Raji (cell line): ENCODE measurements around the gene TBPL1.

Experiments
- POLR2A ChIP-seq: IDR thresholded peaks from 2 replicates; pipeline ENCODE4 v1.6.1; 2011; ENCODE audit warnings: low read depth, low read length, control low read depth; ENCODE audit not compliant: insufficient read depth

TBPL1 gene

GRCh38 chr6:133986942-133987341 lies 33.9 kb downstream of the TBPL1 start:
- no peak for TF ChIP-seq POLR2A

- no peak for TF ChIP-seq POLR2A
Observed at GRCh38 chr6:133989525-133989924, 36.5 kb downstream of the TBPL1 start.

- TF ChIP-seq POLR2A: no peak
Observed at GRCh38 chr6:133990321-133990720, 37.3 kb downstream of the TBPL1 start.

- TF ChIP-seq POLR2A: no peak
Observed at GRCh38 chr6:133991096-133991593, 38.1 kb downstream of the TBPL1 start.

- no peak for TF ChIP-seq POLR2A
Observed at GRCh38 chr6:133992992-133993680, 40.1 kb downstream of the TBPL1 start.

GRCh38 chr6:133995296-133995695 lies 42.3 kb downstream of the TBPL1 start:
- TF ChIP-seq POLR2A: no peak

- no peak for TF ChIP-seq POLR2A
Observed at GRCh38 chr6:133995758-133996157, 42.7 kb downstream of the TBPL1 start.

GRCh38 chr6:133997267-133997666 lies 44.2 kb downstream of the TBPL1 start:
- TF ChIP-seq POLR2A: no peak

GRCh38 chr6:133999305-133999704 lies 46.3 kb downstream of the TBPL1 start:
- TF ChIP-seq POLR2A: no peak

- no peak for TF ChIP-seq POLR2A
Observed at GRCh38 chr6:134000443-134000842, 47.4 kb downstream of the TBPL1 start.

- TF ChIP-seq POLR2A: no peak
Observed at GRCh38 chr6:134002821-134003220, 49.8 kb downstream of the TBPL1 start.

GRCh38 chr6:134003542-134003951 lies 50.5 kb downstream of the TBPL1 start:
- no peak for TF ChIP-seq POLR2A

- TF ChIP-seq POLR2A: no peak
Observed at GRCh38 chr6:134004714-134005113, 51.7 kb downstream of the TBPL1 start.

- TF ChIP-seq POLR2A: no peak
Observed at GRCh38 chr6:134005800-134006199, 52.8 kb downstream of the TBPL1 start.

GRCh38 chr6:134007077-134007476 lies 54.1 kb downstream of the TBPL1 start:
- no peak for TF ChIP-seq POLR2A

- no peak for TF ChIP-seq POLR2A
Observed at GRCh38 chr6:134009876-134010275, 56.9 kb downstream of the TBPL1 start.

- no peak for TF ChIP-seq POLR2A
Observed at GRCh38 chr6:134010400-134010799, 57.4 kb downstream of the TBPL1 start.
